ENCODE measurements around the gene FBXO9. TPM values are rescaled to one million over a fixed set of nuclear protein-coding genes. Genes with fewer than 3 reads are reported as not detected.

The FBXO9 gene
- total RNA-seq, 1 donor from 2014 or later = 61.4 TPM

DNA sequence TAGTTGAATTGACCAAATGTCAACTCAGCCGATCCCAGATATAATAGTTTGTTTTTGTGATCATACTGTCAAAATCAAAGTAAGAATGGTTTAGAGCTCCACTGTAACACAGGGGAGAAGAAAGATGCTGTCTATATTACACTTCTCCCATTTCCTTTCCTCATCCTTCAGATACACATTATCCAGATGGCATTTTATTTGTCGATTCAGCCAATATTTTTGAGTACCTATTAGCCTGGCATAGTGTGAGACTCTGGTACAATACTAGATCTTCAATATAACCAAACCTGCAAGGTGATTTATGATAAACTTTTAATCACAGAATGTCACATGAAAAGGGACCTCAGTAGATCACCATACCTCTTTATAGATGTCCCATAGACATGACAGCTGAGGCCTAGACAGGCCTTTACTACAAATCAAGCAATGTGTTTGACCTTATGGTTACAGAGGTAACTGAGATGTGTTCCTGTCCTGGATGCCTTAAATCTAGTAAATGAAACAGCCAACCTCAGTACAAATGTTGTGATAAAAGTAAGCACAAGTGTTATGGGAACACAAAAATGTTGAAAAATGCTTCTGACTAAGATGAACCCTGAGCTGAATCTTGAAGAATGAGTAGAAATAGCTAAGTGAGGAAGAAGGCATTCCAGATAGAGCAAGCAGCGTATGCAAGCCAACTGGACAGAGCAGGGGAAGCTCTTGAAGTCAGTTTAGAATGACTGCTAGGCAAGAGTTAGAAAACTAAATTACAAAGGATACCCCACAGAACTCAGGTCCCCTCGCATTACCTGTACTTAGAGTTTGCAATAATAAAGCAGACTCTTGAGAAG, 1.9 kb downstream of the FBXO9 start:
- H3K27me3 ChIP-seq = no peaks in the 10 kb centered on the region
- peak overlapping the region in 1 of 2 donors; percentile 90 for H3K4me3 ChIP-seq
- TF ChIP-seq, protein P1, sequence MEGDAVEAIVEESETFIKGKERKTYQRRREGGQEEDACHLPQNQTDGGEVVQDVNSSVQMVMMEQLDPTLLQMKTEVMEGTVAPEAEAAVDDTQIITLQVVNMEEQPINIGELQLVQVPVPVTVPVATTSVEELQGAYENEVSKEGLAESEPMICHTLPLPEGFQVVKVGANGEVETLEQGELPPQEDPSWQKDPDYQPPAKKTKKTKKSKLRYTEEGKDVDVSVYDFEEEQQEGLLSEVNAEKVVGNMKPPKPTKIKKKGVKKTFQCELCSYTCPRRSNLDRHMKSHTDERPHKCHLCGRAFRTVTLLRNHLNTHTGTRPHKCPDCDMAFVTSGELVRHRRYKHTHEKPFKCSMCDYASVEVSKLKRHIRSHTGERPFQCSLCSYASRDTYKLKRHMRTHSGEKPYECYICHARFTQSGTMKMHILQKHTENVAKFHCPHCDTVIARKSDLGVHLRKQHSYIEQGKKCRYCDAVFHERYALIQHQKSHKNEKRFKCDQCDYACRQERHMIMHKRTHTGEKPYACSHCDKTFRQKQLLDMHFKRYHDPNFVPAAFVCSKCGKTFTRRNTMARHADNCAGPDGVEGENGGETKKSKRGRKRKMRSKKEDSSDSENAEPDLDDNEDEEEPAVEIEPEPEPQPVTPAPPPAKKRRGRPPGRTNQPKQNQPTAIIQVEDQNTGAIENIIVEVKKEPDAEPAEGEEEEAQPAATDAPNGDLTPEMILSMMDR (IDR thresholded peaks at IDR 0.05) = no peak
- no peak for TF ChIP-seq POLR2A (IDR thresholded peaks at IDR 0.05)
- TF ChIP-seq POLR2AphosphoS5 (IDR thresholded peaks at IDR 0.05; ENCODE audit: insufficient read depth in 1 of 2, low read depth in 1 of 2) = no peak
- H3K9me3 ChIP-seq = no peaks in the 10 kb centered on the region
- peaks cover 35% of the 10 kb centered on the region for H3K4me1 ChIP-seq
- H3K27ac ChIP-seq = no peak overlapping the region
- H3K36me3 ChIP-seq = no peaks in the 10 kb centered on the region
- no peak for DNase-seq (ENCODE audit: extremely low spot score in 2 of 2)
- intact Hi-C loops (cut with DNase I) = no loop called here

DNA sequence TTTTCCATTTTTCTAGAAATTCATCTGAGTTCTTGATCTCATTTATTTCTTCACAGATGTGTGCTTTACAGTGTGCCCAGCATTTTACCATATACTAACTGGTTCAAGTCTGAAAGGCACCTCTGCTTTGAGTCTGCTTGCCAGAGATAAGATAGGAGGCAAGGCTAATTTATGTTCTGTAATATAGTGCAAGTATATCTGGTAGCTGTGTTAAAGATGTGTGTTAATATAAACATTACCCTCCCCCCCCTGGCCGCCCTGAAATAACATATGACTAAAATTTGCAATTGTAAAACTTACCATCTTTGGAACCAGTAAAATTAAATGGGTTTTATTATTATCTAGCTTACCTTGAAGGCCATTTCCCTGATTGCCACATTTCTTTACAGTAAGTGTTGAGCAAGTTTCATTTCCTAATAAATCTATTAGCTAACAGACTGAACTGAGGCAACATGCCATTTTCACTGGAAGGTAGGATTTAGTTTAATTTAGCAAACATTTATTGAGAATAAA, 2.7 kb downstream of the FBXO9 start:
- no peak for DNase-seq (ENCODE audit: extremely low spot score in 2 of 2)
- no peak overlapping the region for H3K4me3 ChIP-seq
- no peaks in the 10 kb centered on the region for H3K36me3 ChIP-seq
- no peak for TF ChIP-seq POLR2A (IDR thresholded peaks at IDR 0.05)
- TF ChIP-seq, protein P1 (IDR thresholded peaks at IDR 0.05) = no peak
- TF ChIP-seq POLR2AphosphoS5 (IDR thresholded peaks at IDR 0.05; ENCODE audit: insufficient read depth in 1 of 2, low read depth in 1 of 2) = no peak
- intact Hi-C loops (cut with DNase I) = no loop called here
- H3K9me3 ChIP-seq = no peaks in the 10 kb centered on the region
- no peaks in the 10 kb centered on the region for H3K27me3 ChIP-seq
- H3K4me1 ChIP-seq = peaks cover 31% of the 10 kb centered on the region
- no peak overlapping the region for H3K27ac ChIP-seq

GRCh38 chr6:53069427-53069826, 4.2 kb downstream of the FBXO9 start:
- no peaks in the 10 kb centered on the region for H3K9me3 ChIP-seq
- no peaks in the 10 kb centered on the region for H3K27me3 ChIP-seq
- H3K36me3 ChIP-seq = peaks cover 0 to 12% of the 10 kb centered on the region in 2 donors
- no peak for TF ChIP-seq POLR2AphosphoS5 (IDR thresholded peaks at IDR 0.05; ENCODE audit: insufficient read depth in 1 of 2, low read depth in 1 of 2)
- TF ChIP-seq, protein P1 (IDR thresholded peaks at IDR 0.05) = no peak
- TF ChIP-seq POLR2A (IDR thresholded peaks at IDR 0.05) = no peak
- H3K27ac ChIP-seq = no peak overlapping the region
- no peak for DNase-seq (ENCODE audit: extremely low spot score in 2 of 2)
- intact Hi-C loops (cut with DNase I) = no loop called here
- peaks cover 26% of the 10 kb centered on the region for H3K4me1 ChIP-seq
- no peak overlapping the region for H3K4me3 ChIP-seq

- DNase-seq (ENCODE audit: extremely low spot score in 2 of 2) = no peak
- Histone ChIP-seq H3K4me3 (no peak overlapping the region), H3K9me3 (no peaks in the 10 kb centered on the region), H3K36me3 (peaks cover 0 to 24% of the 10 kb centered on the region in 2 donors), H3K27ac (no peak overlapping the region), H3K4me1 (peaks cover 25% of the 10 kb centered on the region), H3K27me3 (no peaks in the 10 kb centered on the region)
- TF ChIP-seq, protein P1 (IDR thresholded peaks at IDR 0.05) = no peak
- no peak for TF ChIP-seq POLR2AphosphoS5 (IDR thresholded peaks at IDR 0.05; ENCODE audit: insufficient read depth in 1 of 2, low read depth in 1 of 2)
- no peak for TF ChIP-seq POLR2A (IDR thresholded peaks at IDR 0.05)
- intact Hi-C loops (cut with DNase I) = no loop called here
These were observed 5.6 kb downstream of the FBXO9 start for GRCh38 chr6:53070806-53071205.

DNA sequence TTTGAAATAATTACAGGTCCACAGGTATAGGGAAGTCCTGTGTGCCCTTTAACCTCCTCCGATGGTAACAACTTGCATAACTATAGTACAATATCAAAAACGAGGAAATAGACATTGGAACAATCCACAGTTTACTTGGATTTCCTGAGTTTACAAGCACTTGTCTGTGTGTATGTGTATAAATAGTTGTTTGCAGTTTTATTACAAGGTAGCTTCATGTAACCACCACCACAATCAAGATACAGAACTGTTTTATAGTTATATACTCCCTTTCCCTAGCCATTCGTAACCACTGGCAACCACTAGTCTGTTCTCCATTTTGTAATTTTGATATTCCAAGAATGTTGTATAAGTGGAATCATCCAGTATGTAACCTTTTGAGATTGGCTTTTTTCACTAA, 9.1 kb downstream of the FBXO9 start:
- no peak for TF ChIP-seq POLR2A (IDR thresholded peaks at IDR 0.05)
- no peak for TF ChIP-seq POLR2AphosphoS5 (IDR thresholded peaks at IDR 0.05; ENCODE audit: insufficient read depth in 1 of 2, low read depth in 1 of 2)
- TF ChIP-seq, protein P1 (IDR thresholded peaks at IDR 0.05) = no peak
- Histone ChIP-seq H3K27me3 (no peaks in the 10 kb centered on the region), H3K27ac (no peak overlapping the region), H3K4me1 (no peaks in the 10 kb centered on the region), H3K4me3 (no peak overlapping the region), H3K9me3 (no peaks in the 10 kb centered on the region), H3K36me3 (peaks cover 0 to 38% of the 10 kb centered on the region in 2 donors)
- intact Hi-C loops (cut with DNase I) = no loop called here
- DNase-seq (ENCODE audit: extremely low spot score in 2 of 2) = no peak
